CD1c-positive myeloid dendritic cell (primary cell): ENCODE data around the gene ADAM12.
"Not testable (repeated sequence)": the region's sequence is repeated elsewhere in the genome, so short reads cannot be mapped to it uniquely, and the experiment has no call there.

Source experiments
- DNase-seq: peaks from one replicate; pipeline ENCODE4 v3.0.0-alpha.2; 2016; ENCODE audit errors: extremely low spot score

ADAM12 gene

GRCh38 chr10:126263006-126263676, 125.1 kb downstream of the ADAM12 start:
- no peak for DNase-seq

- no peak for DNase-seq
These were observed 125.9 kb downstream of the ADAM12 start for GRCh38 chr10:126262233-126262838.

- DNase-seq, result no peak
These were observed 128.4 kb downstream of the ADAM12 start for GRCh38 chr10:126259760-126260479.

GRCh38 chr10:126256864-126257263, 131.4 kb downstream of the ADAM12 start:
- DNase-seq, result no peak

- DNase-seq, result no peak
These were observed 133.0 kb downstream of the ADAM12 start for GRCh38 chr10:126255313-126255712.

- no peak for DNase-seq
These were observed 134.7 kb downstream of the ADAM12 start for GRCh38 chr10:126253611-126253998.

GRCh38 chr10:126252884-126253610, 135.2 kb downstream of the ADAM12 start:
- DNase-seq, result no peak

- no peak for DNase-seq
These were observed 136.4 kb downstream of the ADAM12 start for GRCh38 chr10:126251778-126252407.

- no peak for DNase-seq
These were observed 137.6 kb downstream of the ADAM12 start for GRCh38 chr10:126250527-126251310.

GRCh38 chr10:126250045-126250444, 138.2 kb downstream of the ADAM12 start:
- no peak for DNase-seq

- DNase-seq, result no peak
These were observed 140.8 kb downstream of the ADAM12 start for GRCh38 chr10:126247446-126247975.

- not testable (repeated sequence) for DNase-seq
These were observed 141.9 kb downstream of the ADAM12 start for GRCh38 chr10:126246396-126246795.

- no peak for DNase-seq
These were observed 142.8 kb downstream of the ADAM12 start for GRCh38 chr10:126245501-126245900.

GRCh38 chr10:126243971-126244370, 144.3 kb downstream of the ADAM12 start:
- no peak for DNase-seq

- no peak for DNase-seq
These were observed 145.0 kb downstream of the ADAM12 start for GRCh38 chr10:126243306-126243705.

- no peak for DNase-seq
These were observed 145.6 kb downstream of the ADAM12 start for GRCh38 chr10:126242397-126243260.

- no peak for DNase-seq
These were observed 147.8 kb downstream of the ADAM12 start for GRCh38 chr10:126240483-126240882.

- DNase-seq, result no peak
These were observed 148.4 kb downstream of the ADAM12 start for GRCh38 chr10:126239844-126240243.

GRCh38 chr10:126235979-126236851, 152.1 kb downstream of the ADAM12 start:
- no peak for DNase-seq
